NAMALWA (cell line): Measurements from ENCODE around the gene DLGAP1.

Experiments used
- DNase-seq: peaks from one replicate; pipeline ENCODE4 v3.0.0-alpha.2; 2015; ENCODE audit warnings: low spot score

DLGAP1 gene

GRCh38 chr18:3691705-3692104, 763.4 kb downstream of the DLGAP1 start:
- no peak for DNase-seq

GRCh38 chr18:3690764-3691066, 764.4 kb downstream of the DLGAP1 start:
- DNase-seq: no peak

GRCh38 chr18:3689986-3690763, 764.9 kb downstream of the DLGAP1 start:
- no peak for DNase-seq

GRCh38 chr18:3689091-3689490, 766.0 kb downstream of the DLGAP1 start:
- no peak for DNase-seq

- no peak for DNase-seq
Measured at GRCh38 chr18:3688690-3689089, 766.4 kb downstream of the DLGAP1 start.

- DNase-seq: no peak
Measured at GRCh38 chr18:3683483-3683882, 771.6 kb downstream of the DLGAP1 start.

GRCh38 chr18:3682061-3682460, 773.0 kb downstream of the DLGAP1 start:
- DNase-seq: no peak

- DNase-seq: no peak
Measured at GRCh38 chr18:3679241-3679640, 775.9 kb downstream of the DLGAP1 start.

GRCh38 chr18:3675994-3676393, 779.1 kb downstream of the DLGAP1 start:
- DNase-seq: no peak

GRCh38 chr18:3675446-3675845, 779.7 kb downstream of the DLGAP1 start:
- no peak for DNase-seq

- no peak for DNase-seq
Measured at GRCh38 chr18:3671176-3671575, 783.9 kb downstream of the DLGAP1 start.

GRCh38 chr18:3669376-3669775, 785.7 kb downstream of the DLGAP1 start:
- DNase-seq: no peak

GRCh38 chr18:3667255-3668137, 787.6 kb downstream of the DLGAP1 start:
- DNase-seq: no peak

- no peak for DNase-seq
Measured at GRCh38 chr18:3666526-3667254, 788.4 kb downstream of the DLGAP1 start.

GRCh38 chr18:3665780-3666525, 789.2 kb downstream of the DLGAP1 start:
- DNase-seq: peak; percentile 76

- DNase-seq: no peak
Measured at GRCh38 chr18:3665204-3665603, 789.9 kb downstream of the DLGAP1 start.

GRCh38 chr18:3664563-3665178, 790.4 kb downstream of the DLGAP1 start:
- peak; percentile 11 for DNase-seq

- no peak for DNase-seq
Measured at GRCh38 chr18:3663870-3664512, 791.1 kb downstream of the DLGAP1 start.

- no peak for DNase-seq
Measured at GRCh38 chr18:3661989-3662388, 793.1 kb downstream of the DLGAP1 start.

- peak; percentile 28 for DNase-seq
Measured at GRCh38 chr18:3660739-3661515, 794.2 kb downstream of the DLGAP1 start.
